Fibroblast of lung (primary cell): ENCODE measurements around the gene CNNM3. TPM values are rescaled to one million over a fixed set of nuclear protein-coding genes. Genes with fewer than 3 reads are reported as not detected.

Experiments used
- DNase-seq, 2 donors: peaks; one replicate each; pipeline versions ENCODE4 v3.0.0 to v3.0.0-alpha.2; 2010; ENCODE audit warnings: low read depth in 2 of 2
- H2AFZ ChIP-seq: 2 replicates; pipeline ENCODE4 v1.5.1; 2012; ENCODE audit warnings: low read length, control low read depth, inconsistent platforms
- H3K27ac ChIP-seq: 2 replicates; pipeline ENCODE4 v1.5.1; 2011; ENCODE audit warnings: low read length, control low read depth; ENCODE audit not compliant: insufficient read depth
- H3K27me3 ChIP-seq: 2 replicates; pipeline ENCODE4 v1.5.1; 2011; ENCODE audit warnings: mild to moderate bottlenecking, low read length; ENCODE audit not compliant: control insufficient read depth, insufficient read depth
- H3K36me3 ChIP-seq: 2 replicates; pipeline ENCODE4 v1.5.1; 2011; ENCODE audit warnings: low read length; ENCODE audit not compliant: control insufficient read depth, insufficient read depth
- H3K4me1 ChIP-seq: 2 replicates; pipeline ENCODE4 v1.5.1; 2011; ENCODE audit warnings: low read length; ENCODE audit not compliant: control insufficient read depth, insufficient read depth; ENCODE audit errors: extremely low read depth
- H3K4me2 ChIP-seq: 2 replicates; pipeline ENCODE4 v1.5.1; 2011; ENCODE audit warnings: low read length, control low read depth; ENCODE audit not compliant: insufficient read depth; ENCODE audit errors: extremely low read depth
- H3K4me3 ChIP-seq, 4 experiments: fragments of 200-600 bp in 1 of 4; sonication (generic) in 1 of 4; replicated peaks in 1 of 4; 2 replicates each; pipeline ENCODE4 v1.5.1; 2011 to 2016; ENCODE audit warnings: low read length in 4 of 4, low read depth in 3 of 4, mild to moderate bottlenecking in 3 of 4, control low read depth in 2 of 4, inconsistent platforms in 1 of 4, mixed read lengths in 1 of 4; ENCODE audit not compliant: insufficient read depth in 1 of 4; ENCODE audit errors: control extremely low read depth in 1 of 4
- H3K79me2 ChIP-seq: 2 replicates; pipeline ENCODE4 v1.5.1; 2012; ENCODE audit warnings: mild to moderate bottlenecking, low read length, inconsistent platforms; ENCODE audit not compliant: control insufficient read depth, insufficient read depth
- H3K9ac ChIP-seq: 2 replicates; pipeline ENCODE4 v1.5.1; 2011; ENCODE audit warnings: mild to moderate bottlenecking, low read length, control low read depth; ENCODE audit not compliant: insufficient read depth
- H3K9me3 ChIP-seq: 2 replicates; pipeline ENCODE4 v1.5.1; 2012; ENCODE audit warnings: low read depth, low read length; ENCODE audit not compliant: control insufficient read depth, insufficient read depth
- H4K20me1 ChIP-seq: 2 replicates; pipeline ENCODE4 v1.5.1; 2011; ENCODE audit warnings: low read length; ENCODE audit not compliant: control insufficient read depth, insufficient read depth; ENCODE audit errors: extremely low read depth
- CTCF ChIP-seq, 2 donors: IDR thresholded peaks in 1 of 2; conservative IDR thresholded peaks in 1 of 2; 1 replicate in 1 of 2; 2 replicates in 1 of 2; pipeline ENCODE4 v1.5.1; 2011 to 2012; ENCODE audit warnings: low read length in 2 of 2, control low read depth in 1 of 2, inconsistent platforms in 1 of 2, low read depth in 1 of 2, mild to moderate bottlenecking in 1 of 2
- EZH2 ChIP-seq: IDR thresholded peaks from 2 replicates; pipeline ENCODE4 v1.5.1; 2012; ENCODE audit warnings: low read length, control low read depth, mild to moderate bottlenecking; ENCODE audit errors: missing control alignments
- polyA plus RNA-seq, 2 donors: library from polyadenylated mRNA; depleted of rRNA in 1 of 2; stranded (reverse) in 1 of 2; unstranded in 1 of 2; fragments of >200 nt; gene quantifications; 2 replicates each; pipeline ENCODE4 v1.2.1, GENCODE V29; 2011 to 2012; ENCODE audit warnings: missing spikeins in 1 of 2
- total RNA-seq: library from RNA; depleted of rRNA; stranded (reverse); fragments of >200 nt; gene quantifications from 2 replicates; pipeline ENCODE4 v1.2.1, GENCODE V29; 2014

The CNNM3 gene
- total and polyA plus RNA-seq, 2 donors (not counting 1 experiment from before 2014, with no cell fraction given), result 4.3 to 9.9 TPM

- no peak overlapping the region for H3K9ac ChIP-seq
- H3K4me2 ChIP-seq, result no peak overlapping the region
- no peaks in the 10 kb centered on the region for H3K9me3 ChIP-seq
- no peak overlapping the region for H3K4me3 ChIP-seq
- TF ChIP-seq EZH2 (no peak), CTCF (conservative IDR thresholded peaks at IDR 0.05 in 1 of 2, IDR thresholded peaks at IDR 0.05 in 1 of 2; ENCODE audit: low read depth in 1 of 2, low read length in 2 of 2) (no peak)
- no peak overlapping the region for H2AFZ ChIP-seq
- H3K79me2 ChIP-seq, result no peaks in the 10 kb centered on the region
- DNase-seq, result no peak
- no peak overlapping the region for H3K27ac ChIP-seq
- no peaks in the 10 kb centered on the region for H4K20me1 ChIP-seq
- H3K4me1 ChIP-seq, result no peaks in the 10 kb centered on the region
- H3K36me3 ChIP-seq, result no peaks in the 10 kb centered on the region
- H3K27me3 ChIP-seq, result no peaks in the 10 kb centered on the region
Measured at GRCh38 chr2:96809216-96809882, 6.7 kb upstream of the CNNM3 start.

- Histone ChIP-seq H4K20me1 (no peaks in the 10 kb centered on the region), H3K27me3 (no peaks in the 10 kb centered on the region), H3K9me3 (no peaks in the 10 kb centered on the region), H3K4me3 (no peak overlapping the region), H3K79me2 (no peaks in the 10 kb centered on the region), H3K9ac (no peak overlapping the region), H3K4me1 (peaks cover 1% of the 10 kb centered on the region), H3K4me2 (no peak overlapping the region), H3K27ac (no peak overlapping the region), H2AFZ (no peak overlapping the region), H3K36me3 (no peaks in the 10 kb centered on the region)
- DNase-seq, result no peak
- no peak for TF ChIP-seq EZH2
- TF ChIP-seq CTCF (conservative IDR thresholded peaks at IDR 0.05 in 1 of 2, IDR thresholded peaks at IDR 0.05 in 1 of 2; ENCODE audit: low read depth in 1 of 2, low read length in 2 of 2), result no peak
Measured at GRCh38 chr2:96809951-96810782, 5.9 kb upstream of the CNNM3 start.

DNA sequence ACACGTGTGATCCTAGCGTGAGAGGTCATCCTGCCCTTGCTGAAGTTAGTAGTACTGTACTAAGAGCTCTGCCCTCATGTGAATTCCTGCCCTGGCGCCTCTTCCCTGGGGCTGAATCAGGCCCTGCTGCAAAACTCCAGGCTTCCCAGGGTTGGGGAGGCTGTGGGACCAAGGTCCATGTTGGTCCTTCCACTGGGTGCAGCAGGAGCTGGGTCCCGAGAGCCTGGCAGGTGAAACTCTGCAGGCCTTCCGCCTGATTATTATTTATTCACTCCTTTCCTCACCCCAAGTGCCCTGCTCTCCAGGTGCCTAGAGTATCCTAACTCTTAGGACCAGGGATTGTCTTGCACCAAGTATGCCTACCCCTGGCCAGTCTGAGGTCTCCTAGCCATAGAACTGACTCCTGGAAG lies 5.3 kb upstream of the CNNM3 start:
- DNase-seq, result no peak
- H3K4me1 ChIP-seq, result peaks cover 2% of the 10 kb centered on the region
- TF ChIP-seq CTCF (conservative IDR thresholded peaks at IDR 0.05 in 1 of 2, IDR thresholded peaks at IDR 0.05 in 1 of 2; ENCODE audit: low read depth in 1 of 2, low read length in 2 of 2) (no peak), EZH2 (no peak)
- no peaks in the 10 kb centered on the region for H3K27me3 ChIP-seq
- no peak overlapping the region for H3K27ac ChIP-seq
- no peak overlapping the region for H3K4me2 ChIP-seq
- no peak overlapping the region for H3K4me3 ChIP-seq
- H4K20me1 ChIP-seq, result no peaks in the 10 kb centered on the region
- no peak overlapping the region for H3K9ac ChIP-seq
- H2AFZ ChIP-seq, result no peak overlapping the region
- H3K36me3 ChIP-seq, result no peaks in the 10 kb centered on the region
- no peaks in the 10 kb centered on the region for H3K9me3 ChIP-seq
- no peaks in the 10 kb centered on the region for H3K79me2 ChIP-seq
